Common myeloid progenitor, CD34-positive (primary cell): Measurements from ENCODE around the gene WDFY2.

ENCODE experiments used
- CTCF ChIA-PET: fragments of 350-600 bp; sonication (Branson Sonifier 250); formaldehyde crosslinking; loops from one replicate; lab custom pipeline; 2021; ENCODE audit warnings: antibody characterized with exemption; lab: Charles Lee
- POLR2A ChIA-PET: fragments of 350-600 bp; sonication (Branson Sonifier 250); formaldehyde crosslinking; loops from one replicate; lab custom pipeline; 2021; ENCODE audit warnings: antibody characterized with exemption; lab: Charles Lee
- DNase-seq, 3 donors: peaks; one replicate each; pipeline versions ENCODE4 v3.0.0 to v3.0.0-alpha.2; 2013
- H3K27ac ChIP-seq, 2 experiments: 1 replicate in 1 of 2; 2 replicates in 1 of 2; pipeline ENCODE4 v1.7.0; 2013; ENCODE audit warnings: inconsistent platforms in 2 of 2, low read length in 2 of 2, mild to moderate bottlenecking in 2 of 2, low read depth in 1 of 2, moderate library complexity in 1 of 2; ENCODE audit not compliant: severe bottlenecking in 2 of 2, insufficient read depth in 1 of 2, poor library complexity in 1 of 2
- H3K27me3 ChIP-seq, 5 experiments: replicated peaks in 2 of 5; 1 replicate in 3 of 5; 2 replicates in 2 of 5; pipeline versions ENCODE4 v1.6.1 to v1.7.0; 2013; ENCODE audit warnings: low read length in 4 of 5, mild to moderate bottlenecking in 2 of 5, moderate library complexity in 2 of 5, inconsistent platforms in 1 of 5; ENCODE audit not compliant: insufficient read depth in 5 of 5, control insufficient read depth in 4 of 5
- H3K36me3 ChIP-seq, 4 experiments: 1 replicate in 2 of 4; 2 replicates in 2 of 4; pipeline versions ENCODE4 v1.6.1 to v1.7.0; 2013; ENCODE audit warnings: low read length in 3 of 4, control low read depth in 1 of 4, mild to moderate bottlenecking in 1 of 4; ENCODE audit not compliant: control insufficient read depth in 4 of 4, insufficient read depth in 4 of 4
- H3K4me1 ChIP-seq, 4 experiments: 1 replicate in 3 of 4; 2 replicates in 1 of 4; pipeline versions ENCODE4 v1.6.1 to v1.7.1; 2013; ENCODE audit warnings: low read length in 3 of 4, mild to moderate bottlenecking in 3 of 4, control low read depth in 1 of 4, inconsistent platforms in 1 of 4, moderate library complexity in 1 of 4; ENCODE audit not compliant: control insufficient read depth in 4 of 4, insufficient read depth in 4 of 4; ENCODE audit errors: control extremely low read depth in 1 of 4
- H3K4me3 ChIP-seq, 7 experiments: 1 replicate in 4 of 7; 2 replicates in 3 of 7; pipeline versions ENCODE4 v1.5.1 to v1.7.0; 2013; ENCODE audit warnings: mild to moderate bottlenecking in 7 of 7, low read length in 6 of 7, moderate library complexity in 6 of 7, inconsistent platforms in 2 of 7, low read depth in 2 of 7, control low read depth in 1 of 7; ENCODE audit not compliant: insufficient read depth in 4 of 7, control insufficient read depth in 1 of 7; ENCODE audit errors: extremely low read depth in 1 of 7
- H3K9me3 ChIP-seq, 5 experiments: 1 replicate in 4 of 5; 2 replicates in 1 of 5; pipeline versions ENCODE4 v1.6.1 to v1.7.1; 2013; ENCODE audit warnings: low read length in 4 of 5, mild to moderate bottlenecking in 2 of 5, inconsistent platforms in 1 of 5, low read depth in 1 of 5, moderate library complexity in 1 of 5; ENCODE audit not compliant: control insufficient read depth in 4 of 5, insufficient read depth in 2 of 5; ENCODE audit errors: control extremely low read depth in 1 of 5
- WGBS: methylation state at CpG from one replicate; pipeline ENCODE4 v1.1.5; 2013; ENCODE audit not compliant: insufficient coverage; 5-methylcytosine and 5-hydroxymethylcytosine counted together

The WDFY2 gene

GRCh38 chr13:51719394-51719793 lies 135.1 kb downstream of the WDFY2 start:
- WGBS, result 92% methylated on average over 1 of the region's 1 CpG
- H3K4me3 ChIP-seq, result no peak overlapping the region
- no peaks in the 10 kb centered on the region for H3K27me3 ChIP-seq
- ChIA-PET POLR2A (no interaction called here), CTCF (interaction anchor here (1.3 kb wide), 1 partner anchor 78 kb away, joined by 3 read pairs; no protein-coding TSS in a partner anchor)
- H3K27ac ChIP-seq, result peak overlapping the region in 1 of 2 experiments; percentile 20
- no peaks in the 10 kb centered on the region for H3K9me3 ChIP-seq
- no peak for DNase-seq
- peaks cover 0 to 5% (median 5%) of the 10 kb centered on the region in 4 experiments for H3K4me1 ChIP-seq
- H3K36me3 ChIP-seq, result peaks cover 7 to 14% (median 11%) of the 10 kb centered on the region in 4 experiments

- Histone ChIP-seq H3K36me3 (peaks cover 14 to 25% (median 14%) of the 10 kb centered on the region in 4 experiments), H3K4me3 (no peak overlapping the region), H3K27ac (no peak overlapping the region), H3K9me3 (no peaks in the 10 kb centered on the region), H3K4me1 (no peaks in the 10 kb centered on the region), H3K27me3 (no peaks in the 10 kb centered on the region)
- WGBS, result 92% methylated on average over 2 of the region's 3 CpGs
- no peak for DNase-seq
- CTCF ChIA-PET, result interaction anchor here (1.2 kb wide), 1 partner anchor 36 kb away, joined by 4 read pairs; no protein-coding TSS in a partner anchor
- POLR2A ChIA-PET, result no interaction called here
Measured at GRCh38 chr13:51721496-51721895, 137.2 kb downstream of the WDFY2 start.

GRCh38 chr13:51723529-51723928 lies 139.3 kb downstream of the WDFY2 start:
- ChIA-PET POLR2A (no interaction called here), CTCF (interaction anchor here (0.6 to 0.9 kb wide), 2 partner anchors 16 to 124 kb away, joined by 3 read pairs; no protein-coding TSS in a partner anchor)
- Histone ChIP-seq H3K27me3 (no peaks in the 10 kb centered on the region), H3K4me3 (no peak overlapping the region), H3K27ac (no peak overlapping the region), H3K9me3 (no peaks in the 10 kb centered on the region), H3K4me1 (no peaks in the 10 kb centered on the region), H3K36me3 (peaks cover 14 to 30% (median 23%) of the 10 kb centered on the region in 4 experiments)
- DNase-seq, result no peak
- 92% methylated on average over 6 of the region's 6 CpGs for WGBS

GRCh38 chr13:51724721-51725120 lies 140.5 kb downstream of the WDFY2 start:
- ChIA-PET CTCF (no interaction called here), POLR2A (no interaction called here)
- no peak overlapping the region for H3K27ac ChIP-seq
- no peaks in the 10 kb centered on the region for H3K9me3 ChIP-seq
- H3K36me3 ChIP-seq, result peaks cover 11 to 26% (median 23%) of the 10 kb centered on the region in 4 experiments
- H3K4me1 ChIP-seq, result peaks cover 0 to 9% (median 0%) of the 10 kb centered on the region in 4 experiments
- H3K4me3 ChIP-seq, result no peak overlapping the region
- no peaks in the 10 kb centered on the region for H3K27me3 ChIP-seq
- DNase-seq, result no peak

- Histone ChIP-seq H3K9me3 (no peaks in the 10 kb centered on the region), H3K4me1 (peaks cover 0 to 9% (median 2%) of the 10 kb centered on the region in 4 experiments), H3K27me3 (no peaks in the 10 kb centered on the region), H3K27ac (no peak overlapping the region), H3K4me3 (no peak overlapping the region), H3K36me3 (peaks cover 7 to 34% (median 25%) of the 10 kb centered on the region in 4 experiments)
- ChIA-PET CTCF (no interaction called here), POLR2A (interaction anchor here (0.6 kb wide), 1 partner anchor 82 kb away, joined by 5 read pairs; no protein-coding TSS in a partner anchor)
- WGBS, result 100% methylated on average over 3 of the region's 3 CpGs
- no peak for DNase-seq
Measured at GRCh38 chr13:51726446-51727193, 142.4 kb downstream of the WDFY2 start.

GRCh38 chr13:51727634-51728274 lies 143.5 kb downstream of the WDFY2 start:
- no peak overlapping the region for H3K4me3 ChIP-seq
- ChIA-PET POLR2A (no interaction called here), CTCF (interaction anchor here (0.7 to 1.0 kb wide), 2 partner anchors 9 to 283 kb away, joined by 3 read pairs; no protein-coding TSS in a partner anchor)
- peaks cover 0 to 9% (median 2%) of the 10 kb centered on the region in 4 experiments for H3K4me1 ChIP-seq
- DNase-seq, result no peak
- H3K36me3 ChIP-seq, result peaks cover 7 to 34% (median 23%) of the 10 kb centered on the region in 4 experiments
- H3K27ac ChIP-seq, result no peak overlapping the region
- no peaks in the 10 kb centered on the region for H3K9me3 ChIP-seq
- WGBS, result 100% methylated on average over 3 of the region's 8 CpGs
- H3K27me3 ChIP-seq, result no peaks in the 10 kb centered on the region
